HepG2 (cell line): ENCODE measurements around the gene GDF9.

Experiments used
- CTCF ChIP-seq: sonication (generic); formaldehyde crosslinking; IDR thresholded peaks from 2 replicates; pipeline ENCODE4 v1.5.0; 2020; ENCODE audit warnings: mild to moderate bottlenecking, missing genetic modification reagents, moderate library complexity
- ETV6 ChIP-seq: sonication (generic); formaldehyde crosslinking; conservative IDR thresholded peaks from 2 replicates; pipeline ENCODE4 v1.4.0; 2020; ENCODE audit warnings: missing genetic modification reagents
- IRF2 ChIP-seq: IDR thresholded peaks from 2 replicates; pipeline ENCODE4 v1.6.1; 2018; ENCODE audit warnings: missing genetic modification reagents, missing compliant biosample characterization
- NONO ChIP-seq, 2 experiments: fragments of 450-650 bp in 1 of 2; sonication (generic) in 1 of 2; formaldehyde crosslinking in 1 of 2; IDR thresholded peaks in 1 of 2; conservative IDR thresholded peaks in 1 of 2; 2 replicates each; pipeline versions ENCODE4 v1.6.1 to v1.8.0; 2017 to 2022; ENCODE audit warnings: mild to moderate bottlenecking in 1 of 2, missing genetic modification reagents in 1 of 2, moderate library complexity in 1 of 2
- RERE ChIP-seq: IDR thresholded peaks from 2 replicates; pipeline ENCODE4 v1.6.1; 2016; ENCODE audit warnings: low read depth, missing genetic modification reagents, missing compliant biosample characterization

- no peak for TF ChIP-seq IRF2
- TF ChIP-seq ETV6 (CRISPR knock-in tag), result no peak
- TF ChIP-seq RERE (CRISPR knock-in tag), result no peak
- TF ChIP-seq CTCF (CRISPR knock-in tag), result no peak
- TF ChIP-seq NONO (IDR thresholded peaks at IDR 0.05), result no peak
- TF ChIP-seq NONO (CRISPR knock-in tag; conservative IDR thresholded peaks at IDR 0.05), result no peak
Observed at GRCh38 chr5:132872788-132873118, 6.5 kb upstream of the GDF9 start.
